ENCODE results near the gene BGLAP. TPM values are rescaled to one million over a fixed set of nuclear protein-coding genes. Genes with fewer than 3 reads are reported as not detected.

Gene BGLAP
- total and polyA plus RNA-seq, 2 donors (not counting 3 experiments of a cell fraction or from before 2014, with no cell fraction given), result 0.65 to 1.0 TPM

DNA sequence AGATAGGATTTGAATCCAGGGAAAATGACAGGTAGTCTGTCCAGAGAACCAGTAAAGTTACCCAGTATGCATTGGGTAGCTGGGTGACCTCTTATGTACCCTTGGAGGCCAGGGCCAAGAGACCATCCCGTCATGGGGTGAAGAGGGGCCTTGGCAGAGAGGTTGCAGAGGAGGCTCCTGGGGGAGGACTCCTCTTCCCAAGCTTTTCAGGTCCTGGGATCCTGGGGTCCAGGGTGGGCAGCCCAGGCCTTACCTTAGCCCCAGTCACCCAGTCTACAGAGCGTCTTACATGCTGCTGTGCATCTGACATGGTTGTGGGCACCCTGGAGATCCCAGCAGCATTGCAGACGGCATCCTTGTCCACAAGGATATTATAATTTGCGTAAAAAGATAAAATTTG is 15.2 kb upstream of the BGLAP start:
- H2AFZ ChIP-seq (ENCODE audit: low read depth, low read length), result no peak overlapping the region
- dilution Hi-C loops (cut with MboI; ENCODE audit: extremely low pct_ligation_motif_present, low sequenced_read_pairs), result loop anchor here (10.0 kb wide), 1 partner anchor 92 kb away; no protein-coding TSS in a partner anchor
- no peaks in the 10 kb centered on the region for H4K20me1 ChIP-seq (replicated peaks; ENCODE audit: control insufficient read depth, extremely low read depth, insufficient read depth, low read length)
- intact Hi-C loops (cut with micrococcal nuclease), result loop anchor here (5.0 kb wide), 1 partner anchor 34 kb away; the partner anchor contains the start of gene SLC25A44
- no peak overlapping the region for H3K4me3 ChIP-seq (replicated peaks in 1 of 3; ENCODE audit: insufficient read depth in 1 of 3, low read depth in 1 of 3, low read length in 3 of 3)
- TF ChIP-seq JUN (IDR thresholded peaks at IDR 0.05; ENCODE audit: borderline replicate concordance, insufficient read depth, insufficient read length, low read depth) (no peak), EZH2 (IDR thresholded peaks at IDR 0.05; ENCODE audit: borderline replicate concordance, low read depth, low read length, severe bottlenecking) (no peak), FOS (IDR thresholded peaks at IDR 0.05; ENCODE audit: borderline replicate concordance, insufficient read depth, low read length) (no peak), MYC (IDR thresholded peaks at IDR 0.05; ENCODE audit: low read depth, low read length) (no peak), POLR2A (IDR thresholded peaks at IDR 0.05; ENCODE audit: low read depth, low read length) (no peak), GATA2 (IDR thresholded peaks at IDR 0.05; ENCODE audit: insufficient read depth, insufficient read length, low read depth, low read length) (no peak), POLR2AphosphoS5 (IDR thresholded peaks at IDR 0.05; ENCODE audit: insufficient read depth, low read depth, low read length) (no peak)
- TF ChIP-seq, protein P1, sequence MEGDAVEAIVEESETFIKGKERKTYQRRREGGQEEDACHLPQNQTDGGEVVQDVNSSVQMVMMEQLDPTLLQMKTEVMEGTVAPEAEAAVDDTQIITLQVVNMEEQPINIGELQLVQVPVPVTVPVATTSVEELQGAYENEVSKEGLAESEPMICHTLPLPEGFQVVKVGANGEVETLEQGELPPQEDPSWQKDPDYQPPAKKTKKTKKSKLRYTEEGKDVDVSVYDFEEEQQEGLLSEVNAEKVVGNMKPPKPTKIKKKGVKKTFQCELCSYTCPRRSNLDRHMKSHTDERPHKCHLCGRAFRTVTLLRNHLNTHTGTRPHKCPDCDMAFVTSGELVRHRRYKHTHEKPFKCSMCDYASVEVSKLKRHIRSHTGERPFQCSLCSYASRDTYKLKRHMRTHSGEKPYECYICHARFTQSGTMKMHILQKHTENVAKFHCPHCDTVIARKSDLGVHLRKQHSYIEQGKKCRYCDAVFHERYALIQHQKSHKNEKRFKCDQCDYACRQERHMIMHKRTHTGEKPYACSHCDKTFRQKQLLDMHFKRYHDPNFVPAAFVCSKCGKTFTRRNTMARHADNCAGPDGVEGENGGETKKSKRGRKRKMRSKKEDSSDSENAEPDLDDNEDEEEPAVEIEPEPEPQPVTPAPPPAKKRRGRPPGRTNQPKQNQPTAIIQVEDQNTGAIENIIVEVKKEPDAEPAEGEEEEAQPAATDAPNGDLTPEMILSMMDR (IDR thresholded peaks at IDR 0.05; ENCODE audit: extremely low read depth in 1 of 2, insufficient read depth in 1 of 2, low read depth in 1 of 2, low read length in 2 of 2), result no peak
- TF ChIP-seq, protein P2, sequence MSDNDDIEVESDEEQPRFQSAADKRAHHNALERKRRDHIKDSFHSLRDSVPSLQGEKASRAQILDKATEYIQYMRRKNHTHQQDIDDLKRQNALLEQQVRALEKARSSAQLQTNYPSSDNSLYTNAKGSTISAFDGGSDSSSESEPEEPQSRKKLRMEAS (IDR thresholded peaks at IDR 0.05; ENCODE audit: insufficient read depth, insufficient read length), result no peak
- POLR2A ChIA-PET, result no interaction called here
- H3K27ac ChIP-seq (ENCODE audit: insufficient read depth, low read depth, low read length), result no peak overlapping the region
- no peak overlapping the region for H3K4me2 ChIP-seq (ENCODE audit: insufficient read depth, low read length)
- no peaks in the 10 kb centered on the region for H3K9me1 ChIP-seq (replicated peaks; ENCODE audit: control insufficient read depth, extremely low read depth, insufficient read depth, low read length)
- CTCF ChIA-PET, result interaction anchor here (0.5 to 8.8 kb wide), 3 partner anchors 35 to 136 kb away, joined by 3 to 489 read pairs (median 51); no protein-coding TSS in a partner anchor
- H3K79me2 ChIP-seq (ENCODE audit: control insufficient read depth, insufficient read depth, low read length), result no peaks in the 10 kb centered on the region
- H3K9ac ChIP-seq (replicated peaks; ENCODE audit: extremely low read depth, insufficient read depth, low read length), result no peak overlapping the region
- H3K9me3 ChIP-seq (replicated peaks; ENCODE audit: control insufficient read depth, insufficient read depth, low read length), result no peaks in the 10 kb centered on the region
- FAIRE-seq (no peak), DNase-seq (ENCODE audit: low read depth, low spot score) (no peak)
- no TSS peak for BruUV-seq (replicated peaks)
- H3K27me3 ChIP-seq (ENCODE audit: control insufficient read depth in 2 of 2, insufficient read depth in 2 of 2, low read length in 2 of 2), result no peaks in the 10 kb centered on the region
- peaks cover 6% of the 10 kb centered on the region for H3K4me1 ChIP-seq (ENCODE audit: control insufficient read depth, extremely low read depth, insufficient read depth, low read length)
- peaks cover 0 to 16% of the 10 kb centered on the region in 2 experiments for H3K36me3 ChIP-seq (ENCODE audit: control insufficient read depth in 2 of 2, extremely low read depth in 1 of 2, insufficient read depth in 2 of 2, low read length in 2 of 2)
